CD4-positive, alpha-beta T cell treated with Interleukin-17A for 4 hours (primary cell): ENCODE data around the gene DGKH.

Experiments used
- DNase-seq: peaks from one replicate; pipeline ENCODE4 v3.0.0-alpha.2; 2020; ENCODE audit warnings: mixed read lengths

DGKH gene

GRCh38 chr13:42048342-42048683 is at the start of gene DGKH:
TSS of gene DGKH (plus strand) at chr13:42048648. CDS start at chr13:42048774, 126 bp downstream.
- no peak for DNase-seq

GRCh38 chr13:42000846-42001245 is 47.6 kb upstream of the DGKH start:
- no peak for DNase-seq

GRCh38 chr13:42001580-42001979 is 46.9 kb upstream of the DGKH start:
- DNase-seq = no peak

- DNase-seq = no peak
Measured at GRCh38 chr13:42002066-42002465, 46.4 kb upstream of the DGKH start.

- no peak for DNase-seq
Measured at GRCh38 chr13:42007844-42008243, 40.6 kb upstream of the DGKH start.

- DNase-seq = no peak
Measured at GRCh38 chr13:42009057-42009456, 39.4 kb upstream of the DGKH start.

- DNase-seq = no peak
Measured at GRCh38 chr13:42011601-42012350, 36.7 kb upstream of the DGKH start.

- DNase-seq = no peak
Measured at GRCh38 chr13:42014119-42014518, 34.3 kb upstream of the DGKH start.

- no peak for DNase-seq
Measured at GRCh38 chr13:42017264-42017663, 31.2 kb upstream of the DGKH start.

GRCh38 chr13:42021851-42022250 is 26.6 kb upstream of the DGKH start:
- no peak for DNase-seq

GRCh38 chr13:42022336-42022735 is 26.1 kb upstream of the DGKH start:
- DNase-seq = no peak

- no peak for DNase-seq
Measured at GRCh38 chr13:42022796-42023493, 25.5 kb upstream of the DGKH start.

- no peak for DNase-seq
Measured at GRCh38 chr13:42027286-42027685, 21.2 kb upstream of the DGKH start.

GRCh38 chr13:42028113-42028799 is 20.2 kb upstream of the DGKH start:
- DNase-seq = no peak

GRCh38 chr13:42035905-42036521 is 12.4 kb upstream of the DGKH start:
- no peak for DNase-seq

GRCh38 chr13:42036711-42037110 is 11.7 kb upstream of the DGKH start:
- DNase-seq = no peak

GRCh38 chr13:42038661-42039456 is 9.6 kb upstream of the DGKH start:
- DNase-seq = no peak

GRCh38 chr13:42039457-42039945 is 8.9 kb upstream of the DGKH start:
- DNase-seq = no peak

GRCh38 chr13:42039946-42040729 is 8.3 kb upstream of the DGKH start:
- DNase-seq = peak; percentile 97

- no peak for DNase-seq
Measured at GRCh38 chr13:42040730-42041010, 7.8 kb upstream of the DGKH start.

GRCh38 chr13:42041011-42041683 is 7.3 kb upstream of the DGKH start:
- peak; percentile 52 for DNase-seq
